Fibroblast of mammary gland (primary cell): Measurements from ENCODE around the gene FAT1.

Source experiments
- DNase-seq: peaks from one replicate; pipeline ENCODE4 v3.0.0-alpha.2; 2010; ENCODE audit warnings: low read depth
- H3K4me3 ChIP-seq: 2 replicates; pipeline ENCODE4 v1.5.1; 2011; ENCODE audit warnings: low read depth, mild to moderate bottlenecking, low read length, moderate library complexity; ENCODE audit not compliant: control insufficient read depth
- CTCF ChIP-seq: conservative IDR thresholded peaks from 2 replicates; pipeline ENCODE4 v1.5.1; 2011; ENCODE audit warnings: low read depth, low read length, inconsistent platforms; ENCODE audit not compliant: control insufficient read depth, insufficient read depth

The FAT1 gene

GRCh38 chr4:186724864-186725468 is 1.3 kb upstream of the FAT1 start:
- H3K4me3 ChIP-seq, result peak overlapping the region; percentile 90
- no peak for TF ChIP-seq CTCF
- DNase-seq, result peak; percentile 36

GRCh38 chr4:186724058-186724863 is 605 bp upstream of the FAT1 start:
- DNase-seq, result peak; percentile 46
- no peak for TF ChIP-seq CTCF
- H3K4me3 ChIP-seq, result peak overlapping the region; percentile 90

GRCh38 chr4:186722796-186723291 is 812 bp downstream of the FAT1 start:
- peak; percentile 32 for DNase-seq
- no peak for TF ChIP-seq CTCF
- peak overlapping the region; percentile 73 for H3K4me3 ChIP-seq

GRCh38 chr4:186719925-186720694 is 3.5 kb downstream of the FAT1 start:
- H3K4me3 ChIP-seq, result no peak overlapping the region
- TF ChIP-seq CTCF, result peak; percentile 69
- peak; percentile 79 for DNase-seq

- no peak for DNase-seq
- H3K4me3 ChIP-seq, result no peak overlapping the region
- TF ChIP-seq CTCF, result no peak
These were observed 6.1 kb downstream of the FAT1 start for GRCh38 chr4:186717556-186717955.

- TF ChIP-seq CTCF, result no peak
- H3K4me3 ChIP-seq, result no peak overlapping the region
- peak; percentile 65 for DNase-seq
These were observed 8.6 kb downstream of the FAT1 start for GRCh38 chr4:186715077-186715476.
